Measurements from ENCODE around the gene IL18. TPM values are rescaled to one million over a fixed set of nuclear protein-coding genes. Genes with fewer than 3 reads are reported as not detected.

The IL18 gene
- polyA plus RNA-seq, 1 donor (not counting 4 experiments of a cell fraction or from before 2014, with no cell fraction given), result 205 TPM

DNA sequence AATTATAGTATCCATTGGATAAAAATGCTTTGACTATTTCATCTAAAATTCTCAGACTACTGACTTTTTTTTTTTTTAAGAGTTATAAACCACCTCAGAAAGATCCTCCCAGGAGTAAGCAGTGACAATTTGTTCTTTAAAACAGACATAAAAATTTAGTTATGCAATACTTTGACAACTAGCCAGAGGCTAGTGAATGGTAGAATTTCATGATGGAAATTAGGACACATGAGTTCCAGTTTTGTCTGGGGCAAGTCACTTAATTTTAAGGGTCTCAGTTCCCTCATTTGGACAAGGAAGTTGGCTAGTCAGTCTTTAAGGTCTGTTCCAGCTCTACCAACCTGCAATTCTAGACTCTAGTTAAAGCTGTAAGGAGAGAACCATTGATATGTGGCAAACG is 2.9 kb downstream of the IL18 start:
- H3K4me1 ChIP-seq (ENCODE audit: control insufficient read depth, extremely low read depth, insufficient read depth, low read length), result peaks cover 61% of the 10 kb centered on the region
- H3K4me2 ChIP-seq (ENCODE audit: control insufficient read depth, extremely low read depth, insufficient read depth, low read depth, low read length), result peak overlapping the region; percentile 94
- no peaks in the 10 kb centered on the region for H3K9me1 ChIP-seq (ENCODE audit: control insufficient read depth, extremely low read depth, insufficient read depth, low read length)
- H3K9me3 ChIP-seq (ENCODE audit: control insufficient read depth, low read depth, low read length), result no peaks in the 10 kb centered on the region
- no peaks in the 10 kb centered on the region for H4K20me1 ChIP-seq (ENCODE audit: control insufficient read depth, extremely low read depth, insufficient read depth, low read length)
- H3K9ac ChIP-seq (ENCODE audit: control insufficient read depth, extremely low read depth, insufficient read depth, low read length), result peak overlapping the region; percentile 93
- peak overlapping the region; percentile 96 for H3K27ac ChIP-seq (ENCODE audit: control insufficient read depth, insufficient read depth, low read length)
- dilution Hi-C loops (cut with MboI; ENCODE audit: extremely low pct_ligation_motif_present, low sequenced_read_pairs), result no loop called here
- peaks cover 52% of the 10 kb centered on the region for H3K79me2 ChIP-seq (ENCODE audit: control insufficient read depth, insufficient read depth, low read length)
- DNase-seq (ENCODE audit: low read depth, low spot score), result no peak
- no peaks in the 10 kb centered on the region for H3K27me3 ChIP-seq (ENCODE audit: control insufficient read depth, extremely low read depth, insufficient read depth, low read length)
- H3K4me3 ChIP-seq (ENCODE audit: control insufficient read depth in 2 of 3, extremely low read depth in 1 of 3, insufficient read depth in 2 of 3, low read depth in 1 of 3, low read length in 3 of 3), result peak overlapping the region; percentile 64 to 99 (median 92)
- H2AFZ ChIP-seq (ENCODE audit: control insufficient read depth, low read length), result no peak overlapping the region
- TF ChIP-seq, protein P1, sequence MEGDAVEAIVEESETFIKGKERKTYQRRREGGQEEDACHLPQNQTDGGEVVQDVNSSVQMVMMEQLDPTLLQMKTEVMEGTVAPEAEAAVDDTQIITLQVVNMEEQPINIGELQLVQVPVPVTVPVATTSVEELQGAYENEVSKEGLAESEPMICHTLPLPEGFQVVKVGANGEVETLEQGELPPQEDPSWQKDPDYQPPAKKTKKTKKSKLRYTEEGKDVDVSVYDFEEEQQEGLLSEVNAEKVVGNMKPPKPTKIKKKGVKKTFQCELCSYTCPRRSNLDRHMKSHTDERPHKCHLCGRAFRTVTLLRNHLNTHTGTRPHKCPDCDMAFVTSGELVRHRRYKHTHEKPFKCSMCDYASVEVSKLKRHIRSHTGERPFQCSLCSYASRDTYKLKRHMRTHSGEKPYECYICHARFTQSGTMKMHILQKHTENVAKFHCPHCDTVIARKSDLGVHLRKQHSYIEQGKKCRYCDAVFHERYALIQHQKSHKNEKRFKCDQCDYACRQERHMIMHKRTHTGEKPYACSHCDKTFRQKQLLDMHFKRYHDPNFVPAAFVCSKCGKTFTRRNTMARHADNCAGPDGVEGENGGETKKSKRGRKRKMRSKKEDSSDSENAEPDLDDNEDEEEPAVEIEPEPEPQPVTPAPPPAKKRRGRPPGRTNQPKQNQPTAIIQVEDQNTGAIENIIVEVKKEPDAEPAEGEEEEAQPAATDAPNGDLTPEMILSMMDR (optimal IDR thresholded peaks at IDR 0.05 in 1 of 3, IDR thresholded peaks at IDR 0.05 in 1 of 3, conservative IDR thresholded peaks at IDR 0.05 in 1 of 3; ENCODE audit: extremely low read depth in 1 of 3, insufficient read depth in 2 of 3, low read length in 3 of 3), result no peak
- TF ChIP-seq EZH2 (IDR thresholded peaks at IDR 0.05; ENCODE audit: low read length), result no peak
- no peaks in the 10 kb centered on the region for H3K36me3 ChIP-seq (ENCODE audit: control insufficient read depth in 2 of 2, extremely low read depth in 1 of 2, insufficient read depth in 2 of 2, low read length in 2 of 2)
- FAIRE-seq, result no peak

DNA sequence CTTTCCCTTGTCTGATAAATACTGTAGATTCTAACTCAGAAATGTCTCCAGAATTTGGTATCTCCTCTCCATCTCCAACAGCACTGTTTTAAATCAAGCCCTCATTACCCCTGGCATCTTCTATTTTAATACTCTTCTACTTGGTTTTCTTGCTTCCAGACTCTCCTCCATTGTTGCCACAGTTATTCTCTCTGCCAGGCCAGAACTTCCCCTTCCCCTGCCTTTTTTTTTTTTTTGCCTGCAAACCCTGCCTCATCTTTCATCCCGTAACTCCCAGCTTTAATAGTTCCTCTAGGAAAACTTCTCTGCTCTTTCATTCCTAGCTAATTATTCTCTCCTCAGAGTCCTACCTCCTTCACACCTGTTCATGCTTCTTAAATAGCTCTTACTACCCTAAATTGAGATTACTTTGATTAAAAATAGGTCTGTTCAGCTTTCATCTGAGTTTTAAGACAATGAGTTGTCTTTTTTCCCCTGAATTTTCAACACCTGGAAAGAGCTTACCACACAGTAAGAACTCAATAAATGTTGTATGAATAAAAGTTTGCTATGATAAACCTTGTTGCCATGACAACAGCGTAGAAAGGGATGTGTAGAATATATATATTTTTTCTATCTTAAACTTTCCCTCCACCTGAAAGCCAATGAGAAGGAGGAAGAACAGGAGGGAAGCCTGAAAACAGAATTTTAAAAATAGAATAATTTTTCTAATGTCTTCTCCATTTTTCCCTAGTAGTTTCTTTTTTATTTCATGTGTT is 3.6 kb downstream of the IL18 start:
- Histone ChIP-seq H3K4me1 (ENCODE audit: control insufficient read depth, extremely low read depth, insufficient read depth, low read length) (peaks cover 62% of the 10 kb centered on the region), H3K4me2 (ENCODE audit: control insufficient read depth, extremely low read depth, insufficient read depth, low read depth, low read length) (peak overlapping the region; percentile 94)
- no peak for DNase-seq (ENCODE audit: low read depth, low spot score)

More for the DNA sequence above, 3.6 kb downstream of the IL18 start:
- Histone ChIP-seq H3K36me3 (ENCODE audit: control insufficient read depth in 2 of 2, extremely low read depth in 1 of 2, insufficient read depth in 2 of 2, low read length in 2 of 2) (peaks cover 1 to 6% of the 10 kb centered on the region in 2 experiments), H3K27ac (ENCODE audit: control insufficient read depth, insufficient read depth, low read length) (peak overlapping the region; percentile 96), H3K9me3 (ENCODE audit: control insufficient read depth, low read depth, low read length) (no peaks in the 10 kb centered on the region), H3K79me2 (ENCODE audit: control insufficient read depth, insufficient read depth, low read length) (peaks cover 59% of the 10 kb centered on the region), H3K27me3 (ENCODE audit: control insufficient read depth, extremely low read depth, insufficient read depth, low read length) (no peaks in the 10 kb centered on the region), H2AFZ (ENCODE audit: control insufficient read depth, low read length) (no peak overlapping the region), H3K4me3 (ENCODE audit: control insufficient read depth in 2 of 3, extremely low read depth in 1 of 3, insufficient read depth in 2 of 3, low read depth in 1 of 3, low read length in 3 of 3) (peak overlapping the region; percentile 28 to 92 (median 64)), H3K9ac (ENCODE audit: control insufficient read depth, extremely low read depth, insufficient read depth, low read length) (peak overlapping the region; percentile 93), H3K9me1 (ENCODE audit: control insufficient read depth, extremely low read depth, insufficient read depth, low read length) (peaks cover under 1% of the 10 kb centered on the region), H4K20me1 (ENCODE audit: control insufficient read depth, extremely low read depth, insufficient read depth, low read length) (no peaks in the 10 kb centered on the region)
- FAIRE-seq, result no peak
- TF ChIP-seq, protein P1 (optimal IDR thresholded peaks at IDR 0.05 in 1 of 3, IDR thresholded peaks at IDR 0.05 in 1 of 3, conservative IDR thresholded peaks at IDR 0.05 in 1 of 3; ENCODE audit: extremely low read depth in 1 of 3, insufficient read depth in 2 of 3, low read length in 3 of 3), result no peak
- TF ChIP-seq EZH2 (IDR thresholded peaks at IDR 0.05; ENCODE audit: low read length), result no peak
- dilution Hi-C loops (cut with MboI; ENCODE audit: extremely low pct_ligation_motif_present, low sequenced_read_pairs), result no loop called here
